GM08714 (cell line): Measurements from ENCODE around the gene TCEAL6.
"Not testable (repeated sequence)": the region's sequence is repeated elsewhere in the genome, so short reads cannot be mapped to it uniquely, and the experiment has no call there.

Experiments
- H3K4me3 ChIP-seq: fragments of 200-500 bp; sonication (Bioruptor generic); 2 replicates; pipeline ENCODE4 v1.5.1; 2014; ENCODE audit warnings: mild to moderate bottlenecking, low read length, inconsistent platforms
- ZNF274 ChIP-seq: IDR thresholded peaks from 2 replicates; pipeline ENCODE4 v1.6.1; 2012; ENCODE audit warnings: mild to moderate bottlenecking, low read depth, low read length

The TCEAL6 gene

GRCh38 chrX:102142274-102142673, at the start of gene TCEAL6:
TCEAL6 (minus strand) TSS chrX:102142481.
- not testable (repeated sequence) for H3K4me3 ChIP-seq

GRCh38 chrX:102185967-102186720, 43.9 kb upstream of the TCEAL6 start:
- no peak for TF ChIP-seq ZNF274
- H3K4me3 ChIP-seq = no peak overlapping the region

GRCh38 chrX:102155806-102156179, 13.5 kb upstream of the TCEAL6 start, which contains the start of gene BEX5:
BEX5 (minus strand) TSS chrX:102155977; CDS start chrX:102154265, 1,712 bp downstream.
- TF ChIP-seq ZNF274 = no peak
- H3K4me3 ChIP-seq = peak within 1 kb of the TSS; percentile 20; the same call in 1 of the 2 replicates

- peak overlapping the region; percentile 20; the same call in 1 of the 2 replicates for H3K4me3 ChIP-seq
Observed at GRCh38 chrX:102154900-102155805, 12.9 kb upstream of the TCEAL6 start.

GRCh38 chrX:102154218-102154860, 12.1 kb upstream of the TCEAL6 start:
- TF ChIP-seq ZNF274 = no peak
- H3K4me3 ChIP-seq = no peak overlapping the region

More at GRCh38 chrX:102154900-102155805, 12.9 kb upstream of the TCEAL6 start:
- no peak for TF ChIP-seq ZNF274

GRCh38 chrX:102141631-102142030, 650 bp downstream of the TCEAL6 start:
- not testable (repeated sequence) for H3K4me3 ChIP-seq

GRCh38 chrX:102140876-102141275, 1.4 kb downstream of the TCEAL6 start:
- not testable (repeated sequence) for H3K4me3 ChIP-seq

GRCh38 chrX:102138064-102138463, 4.2 kb downstream of the TCEAL6 start:
- TF ChIP-seq ZNF274 = no peak
- no peak overlapping the region for H3K4me3 ChIP-seq

GRCh38 chrX:102129473-102129872, 12.8 kb downstream of the TCEAL6 start:
- no peak for TF ChIP-seq ZNF274
- no peak overlapping the region for H3K4me3 ChIP-seq

GRCh38 chrX:102126863-102127262, 15.4 kb downstream of the TCEAL6 start:
- H3K4me3 ChIP-seq = no peak overlapping the region
- no peak for TF ChIP-seq ZNF274

GRCh38 chrX:102126080-102126818, 16.0 kb downstream of the TCEAL6 start:
- H3K4me3 ChIP-seq = not testable (repeated sequence)

GRCh38 chrX:102125436-102125835, 16.8 kb downstream of the TCEAL6 start, which contains the start of gene TCEAL2:
TCEAL2 (plus strand) TSS chrX:102125679; CDS start chrX:102126831, 1,152 bp downstream.
- not testable (repeated sequence) for H3K4me3 ChIP-seq

GRCh38 chrX:102125014-102125413, 17.3 kb downstream of the TCEAL6 start:
- not testable (repeated sequence) for H3K4me3 ChIP-seq

- no peak overlapping the region for H3K4me3 ChIP-seq
- TF ChIP-seq ZNF274 = no peak
Observed at GRCh38 chrX:102115748-102116147, 26.5 kb downstream of the TCEAL6 start.
